Liver (tissue), 9 donors: ENCODE data around the gene NUDC. TPM values are rescaled to one million over a fixed set of nuclear protein-coding genes. Genes with fewer than 3 reads are reported as not detected.

Source experiments
- DNase-seq: peaks from one replicate; pipeline ENCODE4 v3.0.0-alpha.2; 2017; ENCODE audit warnings: low spot score
- H3K27ac ChIP-seq, 2 donors: one replicate each; pipeline ENCODE4 v1.7.0; 2013; ENCODE audit warnings: inconsistent platforms in 2 of 2, low read length in 2 of 2, control low read depth in 1 of 2, low read depth in 1 of 2, mild to moderate bottlenecking in 1 of 2
- H3K27me3 ChIP-seq, 4 donors: one replicate each; pipeline versions ENCODE4 v1.6.1 to v1.7.0; 2013; ENCODE audit warnings: low read length in 3 of 4, inconsistent platforms in 1 of 4, mild to moderate bottlenecking in 1 of 4, moderate library complexity in 1 of 4; ENCODE audit not compliant: control insufficient read depth in 4 of 4, insufficient read depth in 4 of 4
- H3K36me3 ChIP-seq, 4 donors: one replicate each; pipeline versions ENCODE4 v1.6.1 to v1.7.0; 2013; ENCODE audit warnings: low read length in 3 of 4, mild to moderate bottlenecking in 3 of 4, low read depth in 1 of 4, moderate library complexity in 1 of 4; ENCODE audit not compliant: control insufficient read depth in 4 of 4, insufficient read depth in 3 of 4
- H3K4me1 ChIP-seq, 4 donors: one replicate each; pipeline versions ENCODE4 v1.6.1 to v1.7.0; 2013; ENCODE audit warnings: low read length in 3 of 4, mild to moderate bottlenecking in 3 of 4, moderate library complexity in 1 of 4; ENCODE audit not compliant: control insufficient read depth in 4 of 4, insufficient read depth in 4 of 4
- H3K4me3 ChIP-seq, 3 donors: one replicate each; pipeline versions ENCODE4 v1.6.1 to v1.7.0; 2013; ENCODE audit warnings: low read length in 3 of 3, control low read depth in 1 of 3, low read depth in 1 of 3, mild to moderate bottlenecking in 1 of 3
- H3K9ac ChIP-seq, 2 donors: one replicate each; pipeline ENCODE4 v1.7.0; 2013; ENCODE audit warnings: low read length in 2 of 2, mild to moderate bottlenecking in 2 of 2, moderate library complexity in 2 of 2, control low read depth in 1 of 2, low read depth in 1 of 2
- H3K9me3 ChIP-seq, 4 donors: one replicate each; pipeline versions ENCODE4 v1.6.1 to v1.7.0; 2013; ENCODE audit warnings: low read length in 3 of 4; ENCODE audit not compliant: control insufficient read depth in 4 of 4
- EGR1 ChIP-seq, 2 donors: IDR thresholded peaks; 2 replicates each; pipeline ENCODE4 v1.6.1; 2016 to 2018; ENCODE audit warnings: antibody characterized with exemption in 2 of 2, low read depth in 2 of 2
- GABPA ChIP-seq, 2 donors: IDR thresholded peaks in 1 of 2; conservative IDR thresholded peaks in 1 of 2; 2 replicates each; pipeline ENCODE4 v1.6.1; 2016; ENCODE audit warnings: antibody characterized with exemption in 2 of 2, mild to moderate bottlenecking in 1 of 2, moderate library complexity in 1 of 2
- HNF4A ChIP-seq, 2 donors: conservative IDR thresholded peaks; 2 replicates each; pipeline ENCODE4 v1.6.1; 2016; ENCODE audit warnings: antibody characterized with exemption in 2 of 2, mild to moderate bottlenecking in 2 of 2
- JUND ChIP-seq, 2 donors: IDR thresholded peaks; 2 replicates each; pipeline ENCODE4 v1.6.1; 2016; ENCODE audit warnings: antibody characterized with exemption in 2 of 2
- NR2F2 ChIP-seq: IDR thresholded peaks from 2 replicates; pipeline ENCODE4 v1.6.1; 2016; ENCODE audit warnings: antibody characterized with exemption
- RXRA ChIP-seq, 2 donors: IDR thresholded peaks; 2 replicates each; pipeline ENCODE4 v1.6.1; 2017 to 2018; ENCODE audit warnings: antibody characterized with exemption in 2 of 2, mild to moderate bottlenecking in 1 of 2
- SP1 ChIP-seq: IDR thresholded peaks from 2 replicates; pipeline ENCODE4 v1.6.1; 2018; ENCODE audit warnings: antibody characterized with exemption, mild to moderate bottlenecking
- TAF1 ChIP-seq: conservative IDR thresholded peaks from 2 replicates; pipeline ENCODE4 v1.6.1; 2016; ENCODE audit warnings: antibody characterized with exemption, mild to moderate bottlenecking
- WGBS: extraction: QIAGEN DNeasy Blood & Tissue Kit; methylation state at CpG from one replicate; pipeline ENCODE4 v1.1.7; 2013; 5-methylcytosine and 5-hydroxymethylcytosine counted together
- polyA plus RNA-seq, 2 donors: library from polyadenylated mRNA; stranded (reverse) in 1 of 2; unstranded in 1 of 2; fragments of 200-250 nt in 1 of 2; fragments of >200 nt in 1 of 2; fragmentation: Nextera tagmentation in 1 of 2; extraction: Ambion mirVana in 1 of 2; gene quantifications; one replicate each; pipeline versions ENCODE4 v1.2.1 to v1.2.3, GENCODE V29; 2013 to 2015
- total RNA-seq, 2 donors: library from RNA; depleted of rRNA; stranded (reverse); fragments of >200 nt; gene quantifications; one replicate each; pipeline ENCODE4 v1.2.3, GENCODE V29; 2014
- TF ChIP-seq, protein P1 (sequence below): IDR thresholded peaks from 2 replicates; pipeline ENCODE4 v1.6.1; 2016; ENCODE audit warnings: antibody characterized with exemption
- TF ChIP-seq, protein P2 (sequence below): fragments of 150-350 bp; IDR thresholded peaks from 2 replicates; pipeline ENCODE4 v1.5.1; 2017; ENCODE audit warnings: improper control_type of control experiment, low read depth, low read length; ENCODE audit not compliant: missing input control
- TF ChIP-seq, protein P3 (sequence below): IDR thresholded peaks from 2 replicates; pipeline ENCODE4 v1.6.1; 2016; ENCODE audit warnings: antibody characterized with exemption, mild to moderate bottlenecking
- TF ChIP-seq, protein P4 (sequence below): IDR thresholded peaks from 2 replicates; pipeline ENCODE4 v1.6.1; 2016; ENCODE audit warnings: antibody characterized with exemption
- donor health status: healthy.
- donor health status: healthy.
- donor health status: healthy.
- donor health status: healthy.
- donor health status: healthy.

Gene NUDC
- total and polyA plus RNA-seq, 4 donors: 18.2 to 50.7 (median 36.2) TPM

DNA sequence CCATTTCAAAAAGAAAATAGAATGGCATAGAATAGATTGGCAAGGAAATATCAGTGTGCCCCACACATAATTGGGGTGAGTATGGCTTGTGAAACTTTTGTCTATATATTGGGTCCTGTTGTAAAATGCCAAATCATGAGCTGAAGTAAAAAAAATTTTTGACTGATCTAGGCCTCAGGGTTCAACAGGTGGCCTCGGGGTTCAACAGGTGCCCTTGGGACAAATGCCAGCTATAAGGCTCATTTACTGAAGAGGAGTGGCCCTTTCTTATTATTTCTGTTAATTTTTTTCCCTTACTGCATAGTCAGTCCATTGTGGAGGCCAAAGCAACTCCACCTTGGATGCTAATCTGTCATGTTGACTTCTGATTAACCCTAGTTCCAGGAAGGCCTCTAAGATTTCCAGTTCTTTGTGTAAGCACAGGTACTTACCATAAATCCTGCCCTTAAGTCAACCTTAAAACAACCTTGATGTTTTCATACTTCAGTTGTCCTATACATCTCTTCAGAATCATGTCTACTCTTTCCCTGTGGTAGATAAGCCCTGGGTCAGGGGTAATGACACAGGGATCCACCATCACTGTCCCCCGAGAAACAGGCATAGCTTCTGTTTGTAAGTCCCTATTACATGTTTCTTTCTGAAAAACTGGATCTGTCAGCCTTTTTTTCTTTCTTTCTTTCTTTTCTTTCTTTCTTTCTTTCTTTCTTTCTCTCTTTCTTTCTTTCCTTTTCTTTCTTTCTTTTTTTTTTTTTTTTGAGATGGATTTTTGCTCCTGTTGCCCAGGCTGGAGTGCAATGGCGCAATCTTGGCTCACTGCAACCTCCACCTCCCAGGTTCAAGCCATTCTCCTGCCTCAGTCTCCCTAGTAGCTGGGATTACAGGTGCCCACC is 55.3 kb downstream of the NUDC start:
- no peak for DNase-seq
- Histone ChIP-seq H3K4me1 (no peaks in the 10 kb centered on the region), H3K4me3 (no peak overlapping the region), H3K27ac (no peak overlapping the region), H3K9ac (no peak overlapping the region), H3K36me3 (no peaks in the 10 kb centered on the region), H3K9me3 (no peaks in the 10 kb centered on the region), H3K27me3 (no peaks in the 10 kb centered on the region)
- WGBS: 90% methylated on average over 3 of the region's 3 CpGs
- TF ChIP-seq, protein P1, sequence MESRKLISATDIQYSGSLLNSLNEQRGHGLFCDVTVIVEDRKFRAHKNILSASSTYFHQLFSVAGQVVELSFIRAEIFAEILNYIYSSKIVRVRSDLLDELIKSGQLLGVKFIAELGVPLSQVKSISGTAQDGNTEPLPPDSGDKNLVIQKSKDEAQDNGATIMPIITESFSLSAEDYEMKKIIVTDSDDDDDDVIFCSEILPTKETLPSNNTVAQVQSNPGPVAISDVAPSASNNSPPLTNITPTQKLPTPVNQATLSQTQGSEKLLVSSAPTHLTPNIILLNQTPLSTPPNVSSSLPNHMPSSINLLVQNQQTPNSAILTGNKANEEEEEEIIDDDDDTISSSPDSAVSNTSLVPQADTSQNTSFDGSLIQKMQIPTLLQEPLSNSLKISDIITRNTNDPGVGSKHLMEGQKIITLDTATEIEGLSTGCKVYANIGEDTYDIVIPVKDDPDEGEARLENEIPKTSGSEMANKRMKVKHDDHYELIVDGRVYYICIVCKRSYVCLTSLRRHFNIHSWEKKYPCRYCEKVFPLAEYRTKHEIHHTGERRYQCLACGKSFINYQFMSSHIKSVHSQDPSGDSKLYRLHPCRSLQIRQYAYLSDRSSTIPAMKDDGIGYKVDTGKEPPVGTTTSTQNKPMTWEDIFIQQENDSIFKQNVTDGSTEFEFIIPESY: no peak
- TF ChIP-seq HNF4A (conservative IDR thresholded peaks at IDR 0.05) (no peak), RXRA (IDR thresholded peaks at IDR 0.05) (no peak), JUND (IDR thresholded peaks at IDR 0.05) (no peak), EGR1 (IDR thresholded peaks at IDR 0.05; ENCODE audit: low read depth in 2 of 2) (no peak), NR2F2 (no peak)
- TF ChIP-seq, protein P2, sequence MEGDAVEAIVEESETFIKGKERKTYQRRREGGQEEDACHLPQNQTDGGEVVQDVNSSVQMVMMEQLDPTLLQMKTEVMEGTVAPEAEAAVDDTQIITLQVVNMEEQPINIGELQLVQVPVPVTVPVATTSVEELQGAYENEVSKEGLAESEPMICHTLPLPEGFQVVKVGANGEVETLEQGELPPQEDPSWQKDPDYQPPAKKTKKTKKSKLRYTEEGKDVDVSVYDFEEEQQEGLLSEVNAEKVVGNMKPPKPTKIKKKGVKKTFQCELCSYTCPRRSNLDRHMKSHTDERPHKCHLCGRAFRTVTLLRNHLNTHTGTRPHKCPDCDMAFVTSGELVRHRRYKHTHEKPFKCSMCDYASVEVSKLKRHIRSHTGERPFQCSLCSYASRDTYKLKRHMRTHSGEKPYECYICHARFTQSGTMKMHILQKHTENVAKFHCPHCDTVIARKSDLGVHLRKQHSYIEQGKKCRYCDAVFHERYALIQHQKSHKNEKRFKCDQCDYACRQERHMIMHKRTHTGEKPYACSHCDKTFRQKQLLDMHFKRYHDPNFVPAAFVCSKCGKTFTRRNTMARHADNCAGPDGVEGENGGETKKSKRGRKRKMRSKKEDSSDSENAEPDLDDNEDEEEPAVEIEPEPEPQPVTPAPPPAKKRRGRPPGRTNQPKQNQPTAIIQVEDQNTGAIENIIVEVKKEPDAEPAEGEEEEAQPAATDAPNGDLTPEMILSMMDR: no peak
- TF ChIP-seq, protein P3, sequence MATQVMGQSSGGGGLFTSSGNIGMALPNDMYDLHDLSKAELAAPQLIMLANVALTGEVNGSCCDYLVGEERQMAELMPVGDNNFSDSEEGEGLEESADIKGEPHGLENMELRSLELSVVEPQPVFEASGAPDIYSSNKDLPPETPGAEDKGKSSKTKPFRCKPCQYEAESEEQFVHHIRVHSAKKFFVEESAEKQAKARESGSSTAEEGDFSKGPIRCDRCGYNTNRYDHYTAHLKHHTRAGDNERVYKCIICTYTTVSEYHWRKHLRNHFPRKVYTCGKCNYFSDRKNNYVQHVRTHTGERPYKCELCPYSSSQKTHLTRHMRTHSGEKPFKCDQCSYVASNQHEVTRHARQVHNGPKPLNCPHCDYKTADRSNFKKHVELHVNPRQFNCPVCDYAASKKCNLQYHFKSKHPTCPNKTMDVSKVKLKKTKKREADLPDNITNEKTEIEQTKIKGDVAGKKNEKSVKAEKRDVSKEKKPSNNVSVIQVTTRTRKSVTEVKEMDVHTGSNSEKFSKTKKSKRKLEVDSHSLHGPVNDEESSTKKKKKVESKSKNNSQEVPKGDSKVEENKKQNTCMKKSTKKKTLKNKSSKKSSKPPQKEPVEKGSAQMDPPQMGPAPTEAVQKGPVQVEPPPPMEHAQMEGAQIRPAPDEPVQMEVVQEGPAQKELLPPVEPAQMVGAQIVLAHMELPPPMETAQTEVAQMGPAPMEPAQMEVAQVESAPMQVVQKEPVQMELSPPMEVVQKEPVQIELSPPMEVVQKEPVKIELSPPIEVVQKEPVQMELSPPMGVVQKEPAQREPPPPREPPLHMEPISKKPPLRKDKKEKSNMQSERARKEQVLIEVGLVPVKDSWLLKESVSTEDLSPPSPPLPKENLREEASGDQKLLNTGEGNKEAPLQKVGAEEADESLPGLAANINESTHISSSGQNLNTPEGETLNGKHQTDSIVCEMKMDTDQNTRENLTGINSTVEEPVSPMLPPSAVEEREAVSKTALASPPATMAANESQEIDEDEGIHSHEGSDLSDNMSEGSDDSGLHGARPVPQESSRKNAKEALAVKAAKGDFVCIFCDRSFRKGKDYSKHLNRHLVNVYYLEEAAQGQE: no peak
- TF ChIP-seq, protein P4, sequence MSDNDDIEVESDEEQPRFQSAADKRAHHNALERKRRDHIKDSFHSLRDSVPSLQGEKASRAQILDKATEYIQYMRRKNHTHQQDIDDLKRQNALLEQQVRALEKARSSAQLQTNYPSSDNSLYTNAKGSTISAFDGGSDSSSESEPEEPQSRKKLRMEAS: no peak

DNA sequence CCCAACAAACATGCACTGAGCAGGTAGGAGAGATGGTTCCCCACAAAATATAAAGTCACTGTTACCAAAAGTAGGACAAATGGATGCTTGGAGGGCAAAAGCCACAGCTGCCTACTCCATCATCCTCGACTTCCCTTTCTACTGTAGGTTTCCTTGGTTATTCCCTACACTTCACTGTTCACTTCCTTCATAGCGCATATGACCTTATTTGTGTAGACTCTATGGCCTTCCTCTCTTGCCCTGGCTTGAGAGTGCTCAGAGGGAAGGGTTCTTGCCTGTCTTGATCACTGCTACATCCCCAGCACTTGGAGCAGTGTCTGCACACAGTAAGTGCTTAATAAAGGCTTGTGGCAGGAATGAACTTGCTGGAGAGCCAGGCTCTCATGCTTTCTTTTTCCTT is 57.4 kb downstream of the NUDC start:
- H3K27ac ChIP-seq: no peak overlapping the region
- H3K27me3 ChIP-seq: no peaks in the 10 kb centered on the region
- TF ChIP-seq TAF1 (no peak), GABPA (IDR thresholded peaks at IDR 0.05 in 1 of 2, conservative IDR thresholded peaks at IDR 0.05 in 1 of 2) (no peak), NR2F2 (no peak), SP1 (no peak), HNF4A (conservative IDR thresholded peaks at IDR 0.05) (no peak)
- H3K9ac ChIP-seq: no peak overlapping the region
- no peak for DNase-seq
- H3K36me3 ChIP-seq: no peaks in the 10 kb centered on the region
- WGBS: 76% methylated on average over 2 of the region's 2 CpGs
- no peak overlapping the region for H3K4me3 ChIP-seq
- H3K9me3 ChIP-seq: no peaks in the 10 kb centered on the region
- H3K4me1 ChIP-seq: no peaks in the 10 kb centered on the region
